SK-N-SH treated with all-trans-retinoic acid at 6 μM for 48 hours (cell line): Measurements from ENCODE around the gene PCNX4.

Experiments used
- ATAC-seq: fragments of 200-7000 bp; cut with Tn5 transposase; 3 replicates; pipeline ENCODE4 v1.9.1; 2020; ENCODE audit warnings: mild to moderate bottlenecking, moderate library complexity
- ARNTL ChIP-seq: fragments of 450-650 bp; formaldehyde crosslinking; IDR thresholded peaks from 2 replicates; pipeline ENCODE4 v1.5.0; 2020; ENCODE audit warnings: low read depth, mild to moderate bottlenecking, moderate library complexity, borderline replicate concordance
- BACH2 ChIP-seq: fragments of 250-450 bp; sonication (Bioruptor Pico); IDR thresholded peaks from 2 replicates; pipeline ENCODE4 v1.9.0; 2021; ENCODE audit warnings: mild to moderate bottlenecking, borderline replicate concordance
- CREB5 ChIP-seq: fragments of 250-450 bp; sonication (Bioruptor Pico); IDR thresholded peaks from 2 replicates; pipeline ENCODE4 v1.5.1; 2020; ENCODE audit warnings: low read depth, mild to moderate bottlenecking, moderate library complexity
- CSDC2 ChIP-seq: fragments of 250-450 bp; sonication (Bioruptor Pico); IDR thresholded peaks from 2 replicates; pipeline ENCODE4 v1.5.0; 2020; ENCODE audit warnings: mild to moderate bottlenecking, moderate library complexity
- CSRNP3 ChIP-seq: fragments of 250-450 bp; sonication (Bioruptor Pico); IDR thresholded peaks from 2 replicates; pipeline ENCODE4 v1.5.1; 2021; ENCODE audit warnings: mild to moderate bottlenecking, moderate library complexity
- ESRRG ChIP-seq: fragments of 250-450 bp; sonication (Bioruptor Pico); IDR thresholded peaks from 2 replicates; pipeline ENCODE4 v1.6.1; 2021; ENCODE audit warnings: mild to moderate bottlenecking
- GLIS3 ChIP-seq: fragments of 250-450 bp; sonication (Bioruptor Pico); IDR thresholded peaks from 2 replicates; pipeline ENCODE4 v1.5.0; 2020; ENCODE audit warnings: mild to moderate bottlenecking, moderate library complexity
- ISL1 ChIP-seq: fragments of 250-450 bp; sonication (Bioruptor Pico); IDR thresholded peaks from 2 replicates; pipeline ENCODE4 v2.1.2; 2022; ENCODE audit warnings: mild to moderate bottlenecking, moderate library complexity
- OSR1 ChIP-seq: fragments of 250-450 bp; sonication (Bioruptor Pico); IDR thresholded peaks from 2 replicates; pipeline ENCODE4 v1.8.0; 2022; ENCODE audit warnings: moderate library complexity, mild to moderate bottlenecking, inconsistent platforms
- PATZ1 ChIP-seq: fragments of 250-450 bp; sonication (Bioruptor Pico); IDR thresholded peaks from 2 replicates; pipeline ENCODE4 v1.8.0; 2020; ENCODE audit warnings: mild to moderate bottlenecking, moderate library complexity, borderline replicate concordance
- POU6F1 ChIP-seq: fragments of 250-450 bp; sonication (Bioruptor Pico); IDR thresholded peaks from 2 replicates; pipeline ENCODE4 v1.8.0; 2021; ENCODE audit warnings: low read depth, mild to moderate bottlenecking, moderate library complexity, borderline replicate concordance
- PPARA ChIP-seq: fragments of 250-450 bp; sonication (Bioruptor Pico); IDR thresholded peaks from 2 replicates; pipeline ENCODE4 v1.5.0; 2020; ENCODE audit warnings: mild to moderate bottlenecking, borderline replicate concordance
- RARB ChIP-seq: fragments of 250-450 bp; sonication (Bioruptor Pico); IDR thresholded peaks from 2 replicates; pipeline ENCODE4 v1.8.0; 2021; ENCODE audit warnings: mild to moderate bottlenecking, moderate library complexity
- SNAI2 ChIP-seq: fragments of 250-450 bp; sonication (Bioruptor Pico); IDR thresholded peaks from 2 replicates; pipeline ENCODE4 v1.5.0; 2020; ENCODE audit warnings: mild to moderate bottlenecking, moderate library complexity
- TCF4 ChIP-seq: fragments of 250-450 bp; sonication (Bioruptor Pico); IDR thresholded peaks from 2 replicates; pipeline ENCODE4 v1.8.0; 2021; ENCODE audit warnings: mild to moderate bottlenecking, moderate library complexity, borderline replicate concordance
- TOX ChIP-seq: fragments of 250-450 bp; sonication (Bioruptor Pico); IDR thresholded peaks from 2 replicates; pipeline ENCODE4 v1.8.0; 2021; ENCODE audit warnings: mild to moderate bottlenecking, moderate library complexity, borderline replicate concordance
- TSHZ2 ChIP-seq: fragments of 250-450 bp; sonication (Bioruptor Pico); IDR thresholded peaks from 2 replicates; pipeline ENCODE4 v1.5.0; 2020; ENCODE audit warnings: mild to moderate bottlenecking, moderate library complexity
- ZC3H10 ChIP-seq: fragments of 250-450 bp; sonication (Bioruptor Pico); IDR thresholded peaks from 2 replicates; pipeline ENCODE4 v1.5.1; 2021; ENCODE audit warnings: mild to moderate bottlenecking, moderate library complexity
- ZFP3 ChIP-seq: fragments of 250-450 bp; sonication (Bioruptor Pico); IDR thresholded peaks from 2 replicates; pipeline ENCODE4 v1.5.0; 2020; ENCODE audit warnings: mild to moderate bottlenecking, moderate library complexity
- ZNF565 ChIP-seq: fragments of 450-650 bp; formaldehyde crosslinking; conservative IDR thresholded peaks from 2 replicates; pipeline ENCODE4 v1.5.0; 2020; ENCODE audit warnings: low read depth, mild to moderate bottlenecking, moderate library complexity
- ZNF70 ChIP-seq: fragments of 450-650 bp; formaldehyde crosslinking; IDR thresholded peaks from 2 replicates; pipeline ENCODE4 v1.5.0; 2020; ENCODE audit warnings: mild to moderate bottlenecking, moderate library complexity
- ZNF8 ChIP-seq: fragments of 450-650 bp; formaldehyde crosslinking; IDR thresholded peaks from 2 replicates; pipeline ENCODE4 v1.5.0; 2020; ENCODE audit warnings: mild to moderate bottlenecking, moderate library complexity

The PCNX4 gene

GRCh38 chr14:60178820-60179219 lies 87.1 kb downstream of the PCNX4 start (continued):
- TF ChIP-seq CREB5 (CRISPR knock-in tag) (no peak), ISL1 (CRISPR knock-in tag) (no peak), BACH2 (no peak), RARB (no peak), ZC3H10 (no peak), ZFP3 (CRISPR knock-in tag) (no peak), ZNF70 (CRISPR knock-in tag) (no peak), CSRNP3 (CRISPR knock-in tag) (no peak)
- TF ChIP-seq, all 23 proteins: peak for 0

GRCh38 chr14:60179431-60179869 lies 87.7 kb downstream of the PCNX4 start:
- TF ChIP-seq ESRRG (CRISPR knock-in tag) (no peak), RARB (no peak), GLIS3 (CRISPR knock-in tag) (no peak), TOX (CRISPR knock-in tag) (no peak), ISL1 (CRISPR knock-in tag) (no peak), ZFP3 (CRISPR knock-in tag) (no peak), CSDC2 (CRISPR knock-in tag) (no peak), ZNF8 (CRISPR knock-in tag) (no peak)
- no peak; the same call in 2 of the 3 replicates for ATAC-seq

GRCh38 chr14:60183138-60183537 lies 91.4 kb downstream of the PCNX4 start:
- no peak; the same call in 2 of the 3 replicates for ATAC-seq
- TF ChIP-seq ZNF8 (CRISPR knock-in tag) (no peak), CREB5 (CRISPR knock-in tag) (no peak), SNAI2 (CRISPR knock-in tag) (no peak), ZFP3 (CRISPR knock-in tag) (no peak), TCF4 (CRISPR knock-in tag) (no peak), ISL1 (CRISPR knock-in tag) (no peak), ESRRG (CRISPR knock-in tag) (no peak), CSDC2 (CRISPR knock-in tag) (no peak)

- ATAC-seq = peak; percentile 65
- no peak for TF ChIP-seq ZNF565 (CRISPR knock-in tag)
- no peak for TF ChIP-seq ISL1 (CRISPR knock-in tag)
- no peak for TF ChIP-seq OSR1 (CRISPR knock-in tag)
- TF ChIP-seq ZNF70 (CRISPR knock-in tag) = no peak
- TF ChIP-seq PPARA (CRISPR knock-in tag) = no peak
- no peak for TF ChIP-seq ARNTL (CRISPR knock-in tag)
- no peak for TF ChIP-seq TOX (CRISPR knock-in tag)
- no peak for TF ChIP-seq CSRNP3 (CRISPR knock-in tag)
- no peak for TF ChIP-seq POU6F1 (CRISPR knock-in tag)
- TF ChIP-seq PATZ1 (CRISPR knock-in tag) = no peak
- no peak for TF ChIP-seq ESRRG (CRISPR knock-in tag)
- TF ChIP-seq TCF4 (CRISPR knock-in tag) = no peak
- no peak for TF ChIP-seq TSHZ2 (CRISPR knock-in tag)
Measured at GRCh38 chr14:60183741-60184140, 92.0 kb downstream of the PCNX4 start.
